HG03097 (cell line): ENCODE results near the gene ACOX3.
A peak's percentile ranks its signal among the peaks of the same experiment; 100 is the strongest.
"Not testable (repeated sequence)": the region's sequence is repeated elsewhere in the genome, so short reads cannot be mapped to it uniquely, and the experiment has no call there.

Experiments
- ATAC-seq: cut with Tn5 transposase; IDR thresholded peaks from one replicate; pipeline ENCODE4 v1.9.1; 2021; ENCODE audit not compliant: unreplicated experiment, low FRiP score

The ACOX3 gene

GRCh38 chr4:8440492-8441311 lies at the start of gene ACOX3, which contains the start of gene TRMT44:
ACOX3 (minus strand) TSS chr4:8440723; CDS start chr4:8416521, 24,202 bp downstream.
TRMT44 (plus strand) TSS chr4:8440777; CDS start chr4:8440823, 46 bp downstream.
- peak; percentile 91 for ATAC-seq

DNA sequence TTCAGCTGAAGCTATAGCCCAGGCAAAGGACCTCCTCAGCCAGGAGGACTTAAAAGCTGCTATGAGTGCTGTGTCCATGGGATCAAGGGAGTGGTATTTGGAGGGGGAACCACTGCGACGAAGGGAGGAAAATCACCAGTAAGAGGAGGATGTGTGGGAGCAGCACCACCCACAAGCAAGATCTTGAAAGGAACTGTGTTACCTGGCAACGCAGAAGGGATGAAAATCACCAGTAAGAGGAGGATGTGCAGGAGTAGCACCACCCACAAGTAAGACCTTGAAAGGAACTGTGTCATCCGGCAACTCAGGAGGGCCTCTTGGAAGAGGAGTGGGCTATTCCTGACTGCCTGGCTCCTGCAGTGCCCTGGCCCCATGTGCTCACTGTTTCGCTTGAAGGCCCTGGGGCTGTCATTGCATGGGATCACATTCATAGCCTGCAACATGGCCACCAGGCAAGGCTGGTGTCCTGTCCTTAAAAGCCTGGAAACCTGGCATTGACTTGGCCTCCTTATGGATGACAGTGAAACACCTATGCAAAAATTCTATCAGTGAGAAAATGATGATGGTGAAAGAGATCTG lies 48.4 kb upstream of the ACOX3 start:
- no peak for ATAC-seq

GRCh38 chr4:8486643-8487042 lies 46.1 kb upstream of the ACOX3 start:
- not testable (repeated sequence) for ATAC-seq

- ATAC-seq = no peak
These were observed 39.7 kb upstream of the ACOX3 start for GRCh38 chr4:8480221-8480620.

DNA sequence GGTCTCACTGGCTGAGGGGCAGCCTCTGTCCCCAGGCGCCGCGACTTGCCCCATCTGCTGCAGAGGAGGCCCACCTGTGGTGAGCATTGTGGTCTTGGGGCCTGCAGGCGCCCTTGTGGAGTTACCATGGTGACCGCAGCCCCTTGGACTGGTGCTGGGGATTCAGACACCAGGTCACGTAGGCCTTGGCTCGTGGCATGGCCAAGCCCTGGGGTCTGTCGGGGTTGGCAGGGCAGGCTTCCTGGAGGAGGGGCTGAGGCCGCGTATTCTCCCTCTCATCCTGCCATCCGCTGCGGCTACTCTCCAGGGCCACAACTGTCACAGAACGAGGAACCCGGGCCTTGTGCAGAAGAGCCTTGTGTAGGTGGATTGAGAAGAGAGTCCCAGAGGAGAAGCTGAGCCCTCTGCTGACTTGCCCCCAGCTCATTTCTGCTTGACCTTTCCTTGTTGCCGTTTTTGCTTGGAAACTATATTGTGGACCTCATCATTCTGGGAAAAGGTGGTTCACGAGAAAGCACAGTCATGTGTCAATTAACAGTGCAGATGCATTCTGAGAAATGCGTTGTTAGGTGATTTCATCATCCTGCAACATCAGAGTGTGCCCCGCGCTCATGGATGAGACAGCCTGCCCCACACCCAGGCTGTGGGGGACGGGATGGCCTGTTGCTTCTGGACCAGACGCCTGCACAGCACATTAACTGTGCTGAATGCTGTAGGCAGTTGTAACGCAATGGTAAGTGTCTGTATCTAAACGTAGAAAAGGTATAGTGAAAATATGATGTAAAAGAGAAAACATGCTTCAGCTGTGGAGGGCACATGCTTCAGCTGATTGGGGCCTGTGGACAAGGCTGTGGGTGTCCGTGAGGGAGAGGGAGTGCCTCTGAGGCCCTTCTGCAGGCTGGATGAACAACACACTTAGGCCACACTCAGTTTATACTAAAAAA lies 38.5 kb upstream of the ACOX3 start:
- ATAC-seq = no peak

DNA sequence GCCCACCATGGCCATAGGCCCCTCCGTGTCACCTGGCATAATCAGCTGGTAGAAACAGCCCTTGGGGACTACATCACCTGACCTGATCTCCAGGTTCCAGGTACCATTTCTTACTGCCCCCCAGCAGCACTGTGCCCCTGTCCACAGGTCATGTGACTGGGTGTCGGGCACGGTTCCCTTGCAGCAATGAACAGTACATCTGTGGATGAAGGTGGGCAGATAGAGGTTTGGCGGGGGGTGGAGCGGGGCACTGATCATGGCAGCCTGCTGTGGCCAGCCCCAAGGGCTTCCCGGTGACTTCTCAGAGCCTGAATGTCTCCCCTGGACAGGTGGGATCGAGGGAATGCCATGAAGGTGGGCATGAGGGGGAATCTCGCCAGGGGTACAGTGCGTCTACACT lies 37.8 kb upstream of the ACOX3 start:
- ATAC-seq = no peak

- no peak for ATAC-seq
These were observed 37.2 kb upstream of the ACOX3 start for GRCh38 chr4:8477676-8478075.

- no peak for ATAC-seq
These were observed 36.6 kb upstream of the ACOX3 start for GRCh38 chr4:8477095-8477635.

DNA sequence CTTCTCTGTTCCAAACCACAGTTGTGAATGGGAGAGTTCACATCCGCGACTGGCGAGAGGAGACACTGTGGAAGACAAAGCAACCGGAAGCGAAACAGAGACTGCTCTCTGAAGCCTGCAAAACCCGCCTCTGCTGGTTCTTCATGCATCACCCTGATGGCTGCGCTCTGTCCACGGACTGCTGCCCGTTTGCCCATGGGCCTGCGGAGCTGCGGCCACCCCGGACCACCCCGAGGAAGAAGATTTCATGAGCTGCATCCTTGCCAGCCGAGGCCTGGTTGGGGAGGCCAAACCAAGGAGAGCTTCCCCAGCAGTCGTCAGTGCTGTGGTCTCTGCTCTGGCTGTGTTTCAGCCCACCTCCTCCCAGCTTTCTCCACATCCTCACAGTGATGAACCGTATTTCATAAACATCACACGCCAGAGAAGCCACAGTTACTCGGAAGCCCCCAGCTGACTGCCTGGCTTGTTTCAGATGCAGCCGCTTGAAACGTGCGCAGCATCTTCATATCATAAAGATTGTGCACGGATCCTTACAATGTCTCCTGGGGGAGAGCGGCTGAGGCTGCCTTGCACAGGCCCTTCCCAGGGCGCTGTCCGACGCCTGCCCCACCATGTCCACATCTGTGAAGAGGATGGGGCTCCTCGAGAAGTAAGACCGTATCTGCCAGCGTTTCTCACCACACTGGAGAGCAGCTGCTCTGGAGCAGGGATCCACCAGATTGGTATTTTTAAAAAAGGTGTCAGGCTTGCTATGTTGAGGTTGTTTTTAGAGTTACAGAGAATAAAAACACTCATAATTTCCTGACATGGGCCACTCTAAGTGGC lies 35.4 kb upstream of the ACOX3 start:
- no peak for ATAC-seq

DNA sequence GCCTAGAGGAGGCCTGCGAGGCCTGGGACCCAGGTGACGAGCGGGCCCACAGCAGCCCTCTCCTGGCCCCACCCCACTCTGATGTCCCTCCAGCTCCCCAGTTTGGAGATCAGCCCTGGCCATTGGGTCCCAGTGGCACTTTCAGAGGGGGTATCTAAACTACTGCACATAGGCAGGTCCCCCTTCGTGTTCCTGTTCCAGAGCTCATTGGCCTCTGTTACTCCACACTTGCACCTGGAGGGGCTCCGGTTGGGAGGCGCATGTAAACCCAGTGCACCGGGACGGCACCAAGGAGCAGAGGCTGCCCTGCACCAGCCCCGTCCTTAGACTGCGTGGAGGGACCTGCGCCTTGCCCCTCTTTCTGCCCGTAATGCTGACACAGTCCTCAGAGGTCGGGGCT lies 34.3 kb upstream of the ACOX3 start:
- ATAC-seq = no peak

GRCh38 chr4:8473920-8474590 lies 33.5 kb upstream of the ACOX3 start:
- no peak for ATAC-seq

DNA sequence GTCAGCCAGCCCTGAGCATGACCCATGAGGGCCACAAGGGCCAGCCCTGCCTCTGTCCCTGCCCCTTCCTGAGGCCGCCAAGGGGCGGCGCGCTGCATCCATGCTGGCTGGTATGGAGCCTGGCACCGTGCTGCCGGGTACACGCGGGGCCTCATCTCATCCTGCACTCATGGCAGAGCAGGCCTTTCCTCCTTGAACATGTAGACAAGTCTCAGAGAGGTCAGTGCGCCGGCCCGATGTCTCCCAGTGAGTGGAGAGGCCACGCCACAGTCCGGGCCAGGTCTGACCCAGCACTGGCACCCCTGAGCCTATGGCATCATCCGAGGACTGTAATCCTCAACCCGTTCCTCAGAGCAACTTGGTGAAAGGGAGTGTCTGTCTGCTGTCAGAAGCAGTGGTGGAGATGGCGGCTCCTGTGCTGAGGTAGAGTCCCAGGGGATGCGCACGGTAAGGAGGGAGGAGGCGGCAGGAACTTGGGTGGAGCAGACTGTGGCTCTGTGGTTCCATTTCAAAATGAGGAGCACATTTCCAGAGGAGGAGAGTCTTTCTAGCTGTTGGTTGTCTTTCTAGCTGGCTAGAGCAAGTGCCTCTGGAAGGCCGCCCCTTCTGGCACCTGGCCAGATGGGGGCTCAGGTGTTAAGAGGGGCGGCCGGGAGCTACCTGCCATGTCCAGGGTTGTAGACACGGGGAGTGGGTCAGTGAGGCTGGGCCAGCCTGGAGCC lies 32.8 kb upstream of the ACOX3 start:
- ATAC-seq = no peak

DNA sequence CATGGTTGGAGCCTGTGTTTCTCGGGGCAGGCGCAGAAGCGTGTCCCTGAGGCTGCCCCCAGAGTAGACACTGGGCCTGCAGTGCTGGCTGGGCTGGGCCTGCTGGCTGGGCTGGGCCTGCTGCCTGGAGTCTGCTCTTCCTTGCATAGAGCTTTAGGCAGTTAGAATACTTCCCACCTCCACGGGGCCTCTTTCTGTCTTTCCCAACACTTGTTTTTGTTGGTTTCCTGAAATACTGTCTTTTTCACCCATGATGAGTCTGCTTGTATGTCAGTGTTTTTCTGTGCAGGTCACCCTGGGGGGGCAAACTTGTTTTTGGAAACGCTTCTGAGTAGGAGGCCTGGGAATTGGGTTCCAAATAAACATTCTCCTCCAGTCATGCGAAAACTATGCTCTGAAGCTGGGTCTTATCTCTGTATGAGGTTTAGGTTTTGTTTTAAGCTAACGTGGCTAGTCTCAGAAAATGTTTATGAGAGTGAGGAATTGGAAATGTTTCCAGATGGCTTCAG lies 32.2 kb upstream of the ACOX3 start:
- no peak for ATAC-seq

GRCh38 chr4:8472158-8472688 lies 31.7 kb upstream of the ACOX3 start:
- no peak for ATAC-seq

DNA sequence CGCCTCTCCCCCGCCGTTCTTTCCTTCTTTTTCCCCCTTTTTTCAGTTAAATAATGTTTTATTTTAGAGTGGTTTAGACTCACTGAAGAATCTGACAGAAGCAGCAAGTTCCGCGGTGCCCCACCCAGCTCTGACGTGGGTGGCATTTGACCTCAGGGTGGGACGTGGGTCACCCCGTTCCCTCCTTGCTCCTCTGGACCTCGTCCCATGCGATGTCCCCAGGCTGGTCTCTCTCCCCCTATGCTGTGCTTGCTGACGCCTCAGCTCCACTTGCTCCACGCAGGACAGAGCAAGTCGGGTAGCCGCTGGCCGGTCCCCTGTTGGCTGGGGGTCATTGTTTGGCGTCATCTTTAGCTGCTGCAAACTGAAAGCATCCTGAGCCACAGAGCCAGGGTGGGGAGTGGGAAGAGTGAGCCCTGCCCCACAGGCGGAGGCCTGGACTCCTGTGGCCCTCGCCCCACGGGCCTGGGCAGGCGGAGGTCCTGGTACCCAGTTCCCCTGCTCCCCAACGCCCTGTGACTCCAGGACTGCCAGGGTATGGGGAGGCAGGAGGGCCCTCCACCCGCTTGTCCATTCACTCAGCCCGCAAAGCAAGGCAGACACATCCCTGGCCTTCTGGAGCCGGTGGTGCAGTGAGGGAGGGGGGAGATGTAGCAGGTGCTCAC lies 30.8 kb upstream of the ACOX3 start:
- ATAC-seq = no peak

- ATAC-seq = no peak
These were observed 30.0 kb upstream of the ACOX3 start for GRCh38 chr4:8470451-8471024.

DNA sequence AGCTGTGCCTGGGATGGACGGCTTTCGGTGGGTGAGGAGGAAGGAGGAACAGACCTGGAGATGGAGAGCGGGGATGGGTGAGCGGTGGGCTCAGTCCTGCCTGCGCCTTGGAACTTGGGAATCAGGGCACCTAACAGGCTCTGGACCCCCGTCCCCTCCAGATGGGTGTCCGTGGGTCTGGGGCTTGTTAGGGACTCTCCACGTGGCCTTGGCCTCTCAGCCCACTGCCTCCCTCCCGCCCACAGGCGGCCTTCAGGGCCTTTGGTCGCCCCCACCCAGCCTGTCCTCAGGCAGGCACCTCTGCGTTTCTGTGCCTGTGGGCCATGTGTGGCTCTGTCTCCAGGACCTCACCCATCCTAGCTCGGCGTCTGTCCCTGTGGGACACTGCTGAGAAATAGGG lies 29.0 kb upstream of the ACOX3 start:
- no peak for ATAC-seq
